PC-3 (cell line): ENCODE measurements around the gene SIPA1. TPM values are rescaled to one million over a fixed set of nuclear protein-coding genes. Genes with fewer than 3 reads are reported as not detected.
A peak's percentile ranks its signal among the peaks of the same experiment; 100 is the strongest.

ENCODE experiments used
- ATAC-seq: fragments of 200-7000 bp; cut with Tn5 transposase; 2 replicates; pipeline ENCODE4 v1.9.1; 2020; ENCODE audit warnings: mild to moderate bottlenecking, moderate library complexity
- BruUV-seq: library from RNA; stranded (reverse); fragments of 400-500 nt; replicated peaks from 2 replicates; lab custom pipeline; 2021; lab: Mats Ljungman, UMichigan
- CTCF ChIA-PET: fragments of 300-600 bp; sonication (Branson Sonifier 250); formaldehyde crosslinking; loops from one replicate; lab custom pipeline; 2022; ENCODE audit warnings: antibody characterized with exemption; lab: Charles Lee
- POLR2A ChIA-PET: fragments of 300-600 bp; sonication (Branson Sonifier 250); formaldehyde crosslinking; loops from one replicate; lab custom pipeline; 2022; ENCODE audit warnings: antibody characterized with exemption; ENCODE audit not compliant: unreplicated experiment; lab: Charles Lee
- DNase-seq: peaks from one replicate; pipeline ENCODE4 v3.0.0-alpha.2; 2015
- H2AFZ ChIP-seq: fragments of 300-600 bp; sonication (generic); 2 replicates; pipeline ENCODE4 v1.6.0; 2016; ENCODE audit warnings: antibody characterized with exemption, low read length
- H3F3A ChIP-seq: fragments of 300-600 bp; sonication (generic); one replicate; pipeline ENCODE4 v1.6.0; 2017; ENCODE audit warnings: antibody characterized with exemption, low read length, control low read depth, mild to moderate bottlenecking; ENCODE audit not compliant: unreplicated experiment
- H3K27ac ChIP-seq: fragments of 300-600 bp; sonication (generic); 2 replicates; pipeline ENCODE4 v1.5.1; 2016; ENCODE audit warnings: mild to moderate bottlenecking, low read length
- H3K27me3 ChIP-seq: fragments of 300-600 bp; sonication (generic); 2 replicates; pipeline ENCODE4 v1.6.1; 2016; ENCODE audit warnings: low read length, mixed read lengths
- H3K36me3 ChIP-seq: fragments of 300-600 bp; sonication (generic); 2 replicates; pipeline ENCODE4 v1.6.1; 2016; ENCODE audit warnings: low read depth, mixed run types, low read length, mixed read lengths
- H3K4me1 ChIP-seq: fragments of 300-600 bp; sonication (generic); 2 replicates; pipeline ENCODE4 v1.5.1; 2016; ENCODE audit warnings: low read length; ENCODE audit not compliant: insufficient read depth
- H3K4me2 ChIP-seq: fragments of 300-600 bp; sonication (generic); 2 replicates; pipeline ENCODE4 v1.6.0; 2016; ENCODE audit warnings: low read length
- H3K4me3 ChIP-seq: fragments of 300-600 bp; sonication (generic); 2 replicates; pipeline ENCODE4 v1.5.1; 2016; ENCODE audit warnings: mild to moderate bottlenecking, low read length, mixed read lengths
- H3K79me2 ChIP-seq: fragments of 300-600 bp; sonication (generic); 2 replicates; pipeline ENCODE4 v1.6.1; 2017; ENCODE audit warnings: low read length, mixed read lengths
- H3K9ac ChIP-seq: fragments of 300-600 bp; sonication (generic); 2 replicates; pipeline ENCODE4 v1.6.0; 2016; ENCODE audit warnings: mild to moderate bottlenecking, low read length
- H3K9me2 ChIP-seq: fragments of 300-600 bp; sonication (generic); replicated peaks from 2 replicates; pipeline ENCODE4 v1.6.1; 2016; ENCODE audit warnings: mixed run types, low read length, mixed read lengths
- H3K9me3 ChIP-seq: fragments of 300-600 bp; sonication (generic); 2 replicates; pipeline ENCODE4 v1.6.1; 2016; ENCODE audit warnings: low read length, mixed read lengths
- H4K20me1 ChIP-seq: fragments of 300-600 bp; sonication (generic); 2 replicates; pipeline ENCODE4 v1.6.1; 2016; ENCODE audit warnings: low read length, mixed read lengths
- CTCF ChIP-seq: fragments of 300-600 bp; sonication (generic); conservative IDR thresholded peaks from 2 replicates; pipeline ENCODE4 v1.5.1; 2017; ENCODE audit warnings: antibody characterized with exemption, low read depth, mild to moderate bottlenecking, low read length
- EZH2 ChIP-seq: fragments of 300-600 bp; sonication (generic); IDR thresholded peaks from one replicate; pipeline ENCODE4 v1.6.1; 2017; ENCODE audit warnings: antibody characterized with exemption, mild to moderate bottlenecking, low read length; ENCODE audit not compliant: unreplicated experiment
- EZH2phosphoT487 ChIP-seq: fragments of 300-600 bp; sonication (generic); IDR thresholded peaks from 2 replicates; pipeline ENCODE4 v1.6.1; 2018; ENCODE audit warnings: mild to moderate bottlenecking, antibody characterized with exemption, low read length, borderline replicate concordance
- intact Hi-C: fragments of 100-400 bp; cut with micrococcal nuclease; formaldehyde crosslinking; loops from 2 replicates; pipeline ENCODE4 v1.9.0; 2023
- total RNA-seq: library from RNA; depleted of rRNA; stranded (reverse); fragments of >200 nt; gene quantifications from 2 replicates; pipeline ENCODE4 v1.2.3, GENCODE V29; 2014

SIPA1 gene
- total RNA-seq, 1 experiment from 2014 or later, result 113 TPM

- ATAC-seq, result no peak
- peak overlapping the region; percentile 94 for H3K9ac ChIP-seq
- H3F3A ChIP-seq, result no peaks in the 10 kb centered on the region
- H3K27ac ChIP-seq, result peak overlapping the region; percentile 81; the same call in 1 of the 2 replicates
- H3K4me1 ChIP-seq, result peaks cover 28% of the 10 kb centered on the region
- TSS peak; percentile 37 for BruUV-seq
- H3K4me2 ChIP-seq, result peak overlapping the region; percentile 89
- peaks cover 17% of the 10 kb centered on the region for H4K20me1 ChIP-seq
- H3K9me3 ChIP-seq, result no peaks in the 10 kb centered on the region
- peaks cover 33% of the 10 kb centered on the region for H3K36me3 ChIP-seq
- POLR2A ChIA-PET, result no interaction called here
- no peak for DNase-seq
- TF ChIP-seq CTCF (no peak), EZH2 (no peak), EZH2phosphoT487 (no peak)
- no peak overlapping the region for H2AFZ ChIP-seq
- CTCF ChIA-PET, result interaction anchor here (0.5 kb wide), 1 partner anchor 12 kb away, joined by 8 read pairs; no protein-coding TSS in a partner anchor
- peaks cover 75% of the 10 kb centered on the region for H3K79me2 ChIP-seq
- intact Hi-C loops, result loop anchor here (10.0 kb wide), 1 partner anchor 72 kb away; no protein-coding TSS in a partner anchor
- no peaks in the 10 kb centered on the region for H3K27me3 ChIP-seq
- H3K4me3 ChIP-seq, result peak overlapping the region; percentile 83
- no peaks in the 10 kb centered on the region for H3K9me2 ChIP-seq
These were observed 21.3 kb upstream of the SIPA1 start for GRCh38 chr11:65616575-65617001.

DNA sequence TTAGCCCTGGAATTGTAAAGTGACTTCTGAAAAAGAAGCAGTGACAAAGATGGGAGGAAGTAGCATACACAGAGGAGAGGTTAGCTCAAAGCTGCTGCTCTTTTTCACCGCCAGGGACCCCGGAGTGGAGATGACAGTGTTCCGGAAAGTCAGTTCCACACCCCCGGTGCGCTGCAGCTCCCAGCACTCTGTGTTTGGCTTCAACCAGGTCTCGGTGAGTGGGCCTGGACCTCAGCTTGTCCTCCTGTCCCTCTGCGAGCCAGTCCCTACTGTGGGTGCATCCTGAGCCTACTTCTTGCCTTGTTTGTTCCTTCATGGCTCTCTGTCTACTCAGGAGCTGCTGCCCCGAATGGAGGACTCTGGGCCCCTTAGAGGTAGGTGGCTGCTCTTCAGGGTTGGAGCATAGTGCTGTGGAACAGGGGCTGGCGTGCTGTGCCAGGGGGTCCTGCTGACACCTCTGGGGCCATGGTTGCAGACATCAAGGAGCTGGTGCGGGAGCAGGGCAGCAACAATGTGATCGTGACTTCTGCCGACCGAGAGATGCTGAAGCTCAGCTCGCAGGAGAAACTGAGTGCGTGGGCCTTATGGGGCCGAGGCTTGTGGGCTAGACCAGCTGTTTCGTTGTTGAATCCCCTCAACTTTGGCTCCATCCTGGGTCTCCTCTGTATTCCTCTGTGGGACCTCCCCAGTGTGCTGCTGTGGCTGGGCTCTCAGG, 20.6 kb upstream of the SIPA1 start:
- peaks cover 17% of the 10 kb centered on the region for H4K20me1 ChIP-seq
- H3K4me3 ChIP-seq, result peak overlapping the region; percentile 83
- TF ChIP-seq EZH2phosphoT487 (no peak), EZH2 (no peak), CTCF (no peak)
- POLR2A ChIA-PET, result no interaction called here
- H3K27ac ChIP-seq, result no peak overlapping the region
- ATAC-seq (no peak), DNase-seq (no peak)
- no TSS peak for BruUV-seq
- no peaks in the 10 kb centered on the region for H3K27me3 ChIP-seq
- H2AFZ ChIP-seq, result no peak overlapping the region
- CTCF ChIA-PET, result no interaction called here
- peaks cover 37% of the 10 kb centered on the region for H3K36me3 ChIP-seq
- no peaks in the 10 kb centered on the region for H3F3A ChIP-seq
- intact Hi-C loops, result loop anchor here (10.0 kb wide), 1 partner anchor 72 kb away; no protein-coding TSS in a partner anchor
- no peaks in the 10 kb centered on the region for H3K9me3 ChIP-seq
- peaks cover 21% of the 10 kb centered on the region for H3K4me1 ChIP-seq
- H3K9me2 ChIP-seq, result no peaks in the 10 kb centered on the region
- peaks cover 68% of the 10 kb centered on the region for H3K79me2 ChIP-seq
- peak overlapping the region; percentile 89 for H3K4me2 ChIP-seq
- peak overlapping the region; percentile 94 for H3K9ac ChIP-seq
